H9 (cell line): ENCODE data around the gene LPXN. TPM values are rescaled to one million over a fixed set of nuclear protein-coding genes. Genes with fewer than 3 reads are reported as not detected.

Source experiments
- DNase-seq: peaks from one replicate; pipeline ENCODE4 v3.0.0-alpha.2; 2017
- H2AFZ ChIP-seq: one replicate; pipeline ENCODE4 v1.6.1; 2013; ENCODE audit warnings: mild to moderate bottlenecking, low read length, control low read depth, moderate library complexity
- H2AK5ac ChIP-seq: 2 replicates; pipeline ENCODE4 v1.6.1; 2013; ENCODE audit warnings: low read length, control low read depth, mixed read lengths; ENCODE audit not compliant: insufficient read length
- H2BK120ac ChIP-seq: one replicate; pipeline ENCODE4 v1.6.1; 2013; ENCODE audit warnings: low read depth, mild to moderate bottlenecking, low read length, control low read depth, inconsistent platforms; ENCODE audit not compliant: poor library complexity, severe bottlenecking
- H2BK12ac ChIP-seq: 2 replicates; pipeline ENCODE4 v1.6.1; 2013; ENCODE audit warnings: low read length, control low read depth, mixed read lengths, low read depth; ENCODE audit not compliant: insufficient read length
- H2BK15ac ChIP-seq: 2 replicates; pipeline ENCODE4 v1.6.1; 2013; ENCODE audit warnings: low read depth, low read length, control low read depth
- H2BK20ac ChIP-seq: one replicate; pipeline ENCODE4 v1.6.1; 2013; ENCODE audit warnings: low read depth, mild to moderate bottlenecking, low read length, control low read depth, inconsistent platforms; ENCODE audit not compliant: poor library complexity, severe bottlenecking
- H2BK5ac ChIP-seq: 2 replicates; pipeline ENCODE4 v1.6.1; 2013; ENCODE audit warnings: low read length, control low read depth, mixed read lengths; ENCODE audit not compliant: insufficient read length
- H3K14ac ChIP-seq: 2 replicates; pipeline ENCODE4 v1.6.1; 2013; ENCODE audit warnings: low read length, control low read depth; ENCODE audit not compliant: insufficient read depth
- H3K18ac ChIP-seq: 2 replicates; pipeline ENCODE4 v1.6.1; 2013; ENCODE audit warnings: low read depth, mild to moderate bottlenecking, mixed read lengths, low read length, control low read depth; ENCODE audit not compliant: insufficient read length
- H3K23ac ChIP-seq: 2 replicates; pipeline ENCODE4 v1.6.1; 2013; ENCODE audit warnings: low read length, control low read depth, mixed read lengths, low read depth; ENCODE audit not compliant: insufficient read length
- H3K23me2 ChIP-seq: 2 replicates; pipeline ENCODE4 v1.6.1; 2013; ENCODE audit warnings: low read depth, mild to moderate bottlenecking, mixed read lengths, low read length, control low read depth; ENCODE audit not compliant: insufficient read length, poor library complexity, severe bottlenecking
- H3K27ac ChIP-seq: 2 replicates; pipeline ENCODE4 v1.5.1; 2013; ENCODE audit warnings: low read length, control low read depth, mixed read lengths, low read depth; ENCODE audit not compliant: insufficient read length
- H3K27me3 ChIP-seq: 2 replicates; pipeline ENCODE4 v1.6.1; 2013; ENCODE audit warnings: low read length, control low read depth, inconsistent platforms; ENCODE audit not compliant: insufficient read depth
- H3K4ac ChIP-seq: 2 replicates; pipeline ENCODE4 v1.6.1; 2013; ENCODE audit warnings: low read depth, mild to moderate bottlenecking, control low read depth, inconsistent platforms, low read length, moderate library complexity
- H3K4me1 ChIP-seq: 2 replicates; pipeline ENCODE4 v1.6.1; 2013; ENCODE audit warnings: low read length, control low read depth, inconsistent platforms; ENCODE audit not compliant: insufficient read depth
- H3K4me2 ChIP-seq: 2 replicates; pipeline ENCODE4 v1.6.1; 2013; ENCODE audit warnings: low read length, control low read depth, mixed read lengths; ENCODE audit not compliant: insufficient read length, insufficient read depth
- H3K56ac ChIP-seq: 2 replicates; pipeline ENCODE4 v1.6.1; 2013; ENCODE audit warnings: low read depth, mild to moderate bottlenecking, mixed read lengths, low read length, control low read depth; ENCODE audit not compliant: insufficient read length
- H3K79me1 ChIP-seq: 2 replicates; pipeline ENCODE4 v1.6.1; 2013; ENCODE audit warnings: low read depth, mild to moderate bottlenecking, moderate library complexity, low read length, control low read depth, inconsistent platforms; ENCODE audit not compliant: insufficient read depth, poor library complexity, severe bottlenecking
- H3K79me2 ChIP-seq: 2 replicates; pipeline ENCODE4 v1.6.1; 2013; ENCODE audit warnings: low read length, control low read depth, inconsistent platforms; ENCODE audit not compliant: insufficient read depth
- H3K9ac ChIP-seq: 2 replicates; pipeline ENCODE4 v1.6.1; 2013; ENCODE audit warnings: low read length, control low read depth, mixed read lengths; ENCODE audit not compliant: insufficient read length; ENCODE audit errors: extremely low read depth
- H3K9me3 ChIP-seq: one replicate; pipeline ENCODE4 v1.6.1; 2013; ENCODE audit warnings: low read depth, low read length, inconsistent platforms; ENCODE audit not compliant: control insufficient read depth
- H3T11ph ChIP-seq: one replicate; pipeline ENCODE4 v1.6.1; 2013; ENCODE audit warnings: mild to moderate bottlenecking, low read length, control low read depth, inconsistent platforms
- H4K20me1 ChIP-seq: one replicate; pipeline ENCODE4 v1.6.1; 2013; ENCODE audit not compliant: control insufficient read depth, insufficient read length, insufficient read depth
- H4K5ac ChIP-seq: 2 replicates; pipeline ENCODE4 v1.6.1; 2013; ENCODE audit warnings: low read depth, mild to moderate bottlenecking, mixed read lengths, low read length, control low read depth; ENCODE audit not compliant: insufficient read length
- H4K8ac ChIP-seq: replicated peaks from 2 replicates; pipeline ENCODE4 v1.6.1; 2013; ENCODE audit warnings: low read length, control low read depth, mixed read lengths, low read depth; ENCODE audit not compliant: insufficient read length
- H4K91ac ChIP-seq: 2 replicates; pipeline ENCODE4 v1.6.1; 2013; ENCODE audit warnings: low read depth, mild to moderate bottlenecking, moderate library complexity, mixed read lengths, low read length, control low read depth; ENCODE audit not compliant: insufficient read length
- H3K27ac Mint-ChIP-seq, 3 experiments: 2 replicates in 2 of 3; 3 replicates in 1 of 3; pipeline ENCODE4 v1.8.0; 2020 to 2021; ENCODE audit warnings: mixed read lengths in 3 of 3, mild to moderate bottlenecking in 1 of 3, moderate library complexity in 1 of 3
- H3K27me3 Mint-ChIP-seq: 2 replicates; pipeline ENCODE4 v1.8.0; 2021; ENCODE audit warnings: low read depth, mild to moderate bottlenecking, moderate library complexity, mixed read lengths
- H3K36me3 Mint-ChIP-seq, 3 experiments: 2 replicates in 2 of 3; 3 replicates in 1 of 3; pipeline ENCODE4 v1.8.0; 2020 to 2021; ENCODE audit warnings: low read depth in 3 of 3, mixed read lengths in 3 of 3; ENCODE audit not compliant: insufficient read depth in 1 of 3
- H3K4me1 Mint-ChIP-seq, 2 experiments: 2 replicates each; pipeline ENCODE4 v1.8.0; 2020; ENCODE audit warnings: mixed read lengths in 2 of 2
- H3K4me3 Mint-ChIP-seq, 2 experiments: 2 replicates in 1 of 2; 3 replicates in 1 of 2; pipeline ENCODE4 v1.8.0; 2020 to 2021; ENCODE audit warnings: mild to moderate bottlenecking in 2 of 2, mixed read lengths in 2 of 2, moderate library complexity in 1 of 2
- H3K9me3 Mint-ChIP-seq, 2 experiments: 2 replicates in 1 of 2; 3 replicates in 1 of 2; pipeline ENCODE4 v1.8.0; 2020; ENCODE audit warnings: mild to moderate bottlenecking in 2 of 2, mixed read lengths in 2 of 2, moderate library complexity in 1 of 2
- WGBS: extraction: QIAGEN DNeasy Blood & Tissue Kit; methylation state at CpG from one replicate; pipeline ENCODE4 v1.1.7; 2013; ENCODE audit warnings: missing lambda C conversion rate, low lambda C conversion rate, mixed read lengths; ENCODE audit not compliant: insufficient read length; ENCODE audit errors: extremely low coverage; 5-methylcytosine and 5-hydroxymethylcytosine counted together
- total RNA-seq: library from RNA; stranded (reverse); gene quantifications from 2 replicates; pipeline ENCODE4 v1.2.1, GENCODE V29; 2021
- TF ChIP-seq, protein P1 (sequence below): fragments of 200-600 bp; sonication (generic); conservative IDR thresholded peaks from 3 replicates; pipeline ENCODE4 v1.8.0; 2021; ENCODE audit warnings: antibody characterized with exemption, mild to moderate bottlenecking

Gene LPXN
- total RNA-seq, 1 experiment from 2014 or later = 1.4 TPM

DNA sequence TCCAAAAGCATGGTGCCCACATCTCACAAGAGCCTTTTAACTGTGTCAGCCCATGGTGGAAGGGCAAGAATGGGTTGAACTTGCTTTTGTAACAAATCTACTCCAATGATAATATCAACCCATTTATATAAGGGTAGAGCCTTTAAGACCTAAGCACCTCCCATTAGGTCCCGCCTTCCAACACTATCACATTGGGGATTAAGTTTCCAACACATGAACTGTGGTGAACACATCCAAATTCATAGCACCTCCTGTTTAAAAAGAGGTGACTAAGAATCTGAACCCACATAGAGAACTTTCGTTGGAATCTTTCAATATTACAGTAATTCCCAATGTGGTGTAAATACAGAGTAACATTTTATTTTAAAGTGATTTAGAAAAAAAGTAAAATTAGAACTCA lies 37.6 kb upstream of the LPXN start:
- Histone ChIP-seq H4K20me1 (no peaks in the 10 kb centered on the region), H3K27ac (no peak overlapping the region), H3K4me1 (no peaks in the 10 kb centered on the region), H3T11ph (no peak overlapping the region), H3K14ac (no peak overlapping the region), H2BK20ac (no peak overlapping the region), H3K18ac (no peak overlapping the region), H2BK15ac (no peak overlapping the region), H2AK5ac (no peak overlapping the region), H3K4ac (no peak overlapping the region), H2BK5ac (no peak overlapping the region), H3K27me3 (no peaks in the 10 kb centered on the region; the same call in 1 of the 2 replicates), H3K23ac (no peak overlapping the region), H3K9me3 (no peaks in the 10 kb centered on the region), H4K91ac (no peak overlapping the region), H3K9ac (no peak overlapping the region), H3K4me2 (no peak overlapping the region), H2AFZ (no peak overlapping the region), H3K23me2 (no peaks in the 10 kb centered on the region), H3K79me1 (no peaks in the 10 kb centered on the region), H3K56ac (no peak overlapping the region), H2BK120ac (no peak overlapping the region), H3K79me2 (peaks cover 2% of the 10 kb centered on the region; the same call in 1 of the 2 replicates), H2BK12ac (no peak overlapping the region), H4K5ac (no peak overlapping the region), H4K8ac (no peak overlapping the region)
- H3K27me3 Mint-ChIP-seq = no peaks in the 10 kb centered on the region
- peaks cover 47 to 79% (median 77%) of the 10 kb centered on the region in 3 experiments; a peak in 6 of 7 replicates for H3K36me3 Mint-ChIP-seq
- no peak for DNase-seq
- WGBS = no CpG with 5 or more reads among the region's 2 CpGs
- no peak overlapping the region for H3K27ac Mint-ChIP-seq
- TF ChIP-seq, protein P1, sequence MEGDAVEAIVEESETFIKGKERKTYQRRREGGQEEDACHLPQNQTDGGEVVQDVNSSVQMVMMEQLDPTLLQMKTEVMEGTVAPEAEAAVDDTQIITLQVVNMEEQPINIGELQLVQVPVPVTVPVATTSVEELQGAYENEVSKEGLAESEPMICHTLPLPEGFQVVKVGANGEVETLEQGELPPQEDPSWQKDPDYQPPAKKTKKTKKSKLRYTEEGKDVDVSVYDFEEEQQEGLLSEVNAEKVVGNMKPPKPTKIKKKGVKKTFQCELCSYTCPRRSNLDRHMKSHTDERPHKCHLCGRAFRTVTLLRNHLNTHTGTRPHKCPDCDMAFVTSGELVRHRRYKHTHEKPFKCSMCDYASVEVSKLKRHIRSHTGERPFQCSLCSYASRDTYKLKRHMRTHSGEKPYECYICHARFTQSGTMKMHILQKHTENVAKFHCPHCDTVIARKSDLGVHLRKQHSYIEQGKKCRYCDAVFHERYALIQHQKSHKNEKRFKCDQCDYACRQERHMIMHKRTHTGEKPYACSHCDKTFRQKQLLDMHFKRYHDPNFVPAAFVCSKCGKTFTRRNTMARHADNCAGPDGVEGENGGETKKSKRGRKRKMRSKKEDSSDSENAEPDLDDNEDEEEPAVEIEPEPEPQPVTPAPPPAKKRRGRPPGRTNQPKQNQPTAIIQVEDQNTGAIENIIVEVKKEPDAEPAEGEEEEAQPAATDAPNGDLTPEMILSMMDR = no peak
- no peaks in the 10 kb centered on the region; a peak in 1 of 5 replicates for H3K9me3 Mint-ChIP-seq
- H3K4me1 Mint-ChIP-seq = no peaks in the 10 kb centered on the region
- H3K4me3 Mint-ChIP-seq = no peak overlapping the region
